Suprapubic skin (tissue), 4 donors: ENCODE results near the gene SHC3.

Experiments
- POLR2A ChIP-seq, 2 donors: fragments of 450-650 bp; IDR thresholded peaks; one replicate each; pipeline ENCODE4 v1.6.1; 2017; ENCODE audit warnings: antibody characterized with exemption in 2 of 2, mild to moderate bottlenecking in 2 of 2, moderate library complexity in 2 of 2
- POLR2AphosphoS5 ChIP-seq, 3 donors: sonication (generic); formaldehyde crosslinking; IDR thresholded peaks; one replicate each; pipeline ENCODE4 v1.6.1; 2017; ENCODE audit warnings: antibody characterized with exemption in 3 of 3
- TF ChIP-seq, protein P1 (sequence below), 2 donors: fragments of 200-600 bp in 1 of 2; fragments of 450-650 bp in 1 of 2; sonication (generic) in 1 of 2; IDR thresholded peaks; one replicate each; pipeline ENCODE4 v1.5.1; 2016 to 2019; ENCODE audit warnings: antibody characterized with exemption in 2 of 2, mild to moderate bottlenecking in 1 of 2, moderate library complexity in 1 of 2

DNA sequence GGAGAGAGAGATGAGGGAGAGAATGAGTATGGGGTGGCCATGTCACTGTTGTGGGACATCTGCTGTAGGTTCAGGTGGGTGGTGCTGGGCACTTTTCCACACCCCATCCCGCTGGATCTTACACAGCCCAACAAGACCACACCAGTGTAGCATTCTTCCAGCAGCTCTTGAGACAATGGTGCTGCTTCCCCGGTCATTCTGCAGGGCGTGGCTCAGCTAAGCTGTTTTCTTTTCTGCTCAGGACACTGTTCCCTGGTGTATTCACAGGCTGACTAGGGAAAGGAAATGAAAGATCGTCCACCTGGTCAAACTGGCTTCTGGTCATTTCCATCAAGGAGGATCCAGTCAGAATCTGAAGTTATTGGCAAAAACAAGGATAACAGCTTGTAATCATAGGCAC is 111.8 kb downstream of the SHC3 start:
- TF ChIP-seq, protein P1, sequence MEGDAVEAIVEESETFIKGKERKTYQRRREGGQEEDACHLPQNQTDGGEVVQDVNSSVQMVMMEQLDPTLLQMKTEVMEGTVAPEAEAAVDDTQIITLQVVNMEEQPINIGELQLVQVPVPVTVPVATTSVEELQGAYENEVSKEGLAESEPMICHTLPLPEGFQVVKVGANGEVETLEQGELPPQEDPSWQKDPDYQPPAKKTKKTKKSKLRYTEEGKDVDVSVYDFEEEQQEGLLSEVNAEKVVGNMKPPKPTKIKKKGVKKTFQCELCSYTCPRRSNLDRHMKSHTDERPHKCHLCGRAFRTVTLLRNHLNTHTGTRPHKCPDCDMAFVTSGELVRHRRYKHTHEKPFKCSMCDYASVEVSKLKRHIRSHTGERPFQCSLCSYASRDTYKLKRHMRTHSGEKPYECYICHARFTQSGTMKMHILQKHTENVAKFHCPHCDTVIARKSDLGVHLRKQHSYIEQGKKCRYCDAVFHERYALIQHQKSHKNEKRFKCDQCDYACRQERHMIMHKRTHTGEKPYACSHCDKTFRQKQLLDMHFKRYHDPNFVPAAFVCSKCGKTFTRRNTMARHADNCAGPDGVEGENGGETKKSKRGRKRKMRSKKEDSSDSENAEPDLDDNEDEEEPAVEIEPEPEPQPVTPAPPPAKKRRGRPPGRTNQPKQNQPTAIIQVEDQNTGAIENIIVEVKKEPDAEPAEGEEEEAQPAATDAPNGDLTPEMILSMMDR (IDR thresholded peaks at IDR 0.05), result no peak
- TF ChIP-seq POLR2AphosphoS5 (IDR thresholded peaks at IDR 0.05) (no peak), POLR2A (IDR thresholded peaks at IDR 0.05) (no peak)
